ENCODE results near the gene DUS1L. TPM values are rescaled to one million over a fixed set of nuclear protein-coding genes. Genes with fewer than 3 reads are reported as not detected.
A peak's percentile ranks its signal among the peaks of the same experiment; 100 is the strongest.

The DUS1L gene
- polyA plus RNA-seq, 1 of the 3 experiments (the other 2 are of a cell fraction) = 163 TPM

- TF ChIP-seq, protein P1, sequence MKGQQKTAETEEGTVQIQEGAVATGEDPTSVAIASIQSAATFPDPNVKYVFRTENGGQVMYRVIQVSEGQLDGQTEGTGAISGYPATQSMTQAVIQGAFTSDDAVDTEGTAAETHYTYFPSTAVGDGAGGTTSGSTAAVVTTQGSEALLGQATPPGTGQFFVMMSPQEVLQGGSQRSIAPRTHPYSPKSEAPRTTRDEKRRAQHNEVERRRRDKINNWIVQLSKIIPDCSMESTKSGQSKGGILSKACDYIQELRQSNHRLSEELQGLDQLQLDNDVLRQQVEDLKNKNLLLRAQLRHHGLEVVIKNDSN (IDR thresholded peaks at IDR 0.05; ENCODE audit: borderline replicate concordance, low read depth) = no peak
- peak; percentile 12 for TF ChIP-seq CHD2 (IDR thresholded peaks at IDR 0.05; ENCODE audit: low read length, partially characterized antibody)
- no peak for TF ChIP-seq TAF1 (IDR thresholded peaks at IDR 0.05; ENCODE audit: borderline replicate concordance, low read depth, low read length)
- no peak for TF ChIP-seq MEF2A (IDR thresholded peaks at IDR 0.05; ENCODE audit: borderline replicate concordance, low read depth)
- TF ChIP-seq ELF1 (IDR thresholded peaks at IDR 0.05) = no peak
- TF ChIP-seq RCOR1 (IDR thresholded peaks at IDR 0.05; ENCODE audit: low read length) = no peak; the same call in 1 of the 2 replicates
- TF ChIP-seq NFIC (IDR thresholded peaks at IDR 0.05; ENCODE audit: borderline replicate concordance) = no peak
- no peak; the same call in 1 of the 2 replicates for TF ChIP-seq GATA2 (CRISPR knock-in tag; IDR thresholded peaks at IDR 0.05)
- peak; percentile 56 for TF ChIP-seq GABPA (IDR thresholded peaks at IDR 0.05; ENCODE audit: low read depth)
- no peak for TF ChIP-seq JUND (IDR thresholded peaks at IDR 0.05)
- TF ChIP-seq YY1 (IDR thresholded peaks at IDR 0.05; ENCODE audit: low read depth) = no peak
- TF ChIP-seq RXRA (IDR thresholded peaks at IDR 0.05; ENCODE audit: borderline replicate concordance, low read depth) = no peak
- peak; percentile 42; the same call in 1 of the 2 replicates for TF ChIP-seq SMC3 (IDR thresholded peaks at IDR 0.05; ENCODE audit: low read depth, low read length)
- TF ChIP-seq, protein P2, sequence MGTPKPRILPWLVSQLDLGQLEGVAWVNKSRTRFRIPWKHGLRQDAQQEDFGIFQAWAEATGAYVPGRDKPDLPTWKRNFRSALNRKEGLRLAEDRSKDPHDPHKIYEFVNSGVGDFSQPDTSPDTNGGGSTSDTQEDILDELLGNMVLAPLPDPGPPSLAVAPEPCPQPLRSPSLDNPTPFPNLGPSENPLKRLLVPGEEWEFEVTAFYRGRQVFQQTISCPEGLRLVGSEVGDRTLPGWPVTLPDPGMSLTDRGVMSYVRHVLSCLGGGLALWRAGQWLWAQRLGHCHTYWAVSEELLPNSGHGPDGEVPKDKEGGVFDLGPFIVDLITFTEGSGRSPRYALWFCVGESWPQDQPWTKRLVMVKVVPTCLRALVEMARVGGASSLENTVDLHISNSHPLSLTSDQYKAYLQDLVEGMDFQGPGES (IDR thresholded peaks at IDR 0.05; ENCODE audit: low read depth, low read length) = no peak
- no peak for TF ChIP-seq RFX5 (IDR thresholded peaks at IDR 0.05; ENCODE audit: low read length)
- no peak for TF ChIP-seq NRF1 (IDR thresholded peaks at IDR 0.05; ENCODE audit: low read depth, low read length)
These were observed 40.5 kb upstream of the DUS1L start (continued) for GRCh38 chr17:82105882-82106687.

DNA sequence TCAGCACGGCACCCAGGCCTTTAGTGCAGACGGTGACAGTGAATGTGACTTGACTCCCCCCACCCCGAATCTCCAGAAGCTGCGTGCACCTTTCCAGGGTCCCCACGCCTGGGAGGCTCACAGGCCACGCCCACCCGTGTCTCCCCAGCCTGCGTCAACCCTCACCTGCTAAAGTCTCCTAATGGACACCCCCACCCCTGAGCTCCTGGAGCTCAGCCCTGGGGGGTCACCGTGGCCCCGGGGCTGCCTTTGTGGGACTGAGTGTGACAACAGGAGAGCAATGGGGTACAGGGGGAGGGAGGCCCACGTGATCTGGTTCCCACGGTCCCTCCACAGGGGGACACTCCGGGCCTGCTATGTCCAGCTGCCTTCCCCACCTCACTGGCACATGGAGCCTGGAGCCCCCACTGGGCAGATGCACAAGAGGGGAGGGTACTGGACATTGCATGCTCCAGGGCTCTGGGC, 39.8 kb upstream of the DUS1L start:
- Histone ChIP-seq H3K4me3 (ENCODE audit: low read depth in 2 of 2, low read length in 1 of 2) (peak overlapping the region in 1 of 2 experiments; percentile 9; a peak in 1 of 4 replicates), H2AFZ (ENCODE audit: low read depth) (no peak overlapping the region), H3F3A (replicated peaks; ENCODE audit: insufficient read depth) (peaks cover 5% of the 10 kb centered on the region), H3K27me3 (ENCODE audit: insufficient read depth) (no peaks in the 10 kb centered on the region), H3K4me1 (ENCODE audit: control insufficient read depth in 1 of 2, insufficient read depth in 2 of 2, low read depth in 1 of 2, low read length in 1 of 2) (peaks cover 11 to 69% of the 10 kb centered on the region in 2 experiments; a peak in 3 of 4 replicates), H3K4me2 (no peak overlapping the region), H3K9me3 (no peaks in the 10 kb centered on the region), H3K36me3 (replicated peaks in 1 of 2; ENCODE audit: control insufficient read depth in 1 of 2, insufficient read depth in 2 of 2, low read length in 1 of 2) (peaks cover 2 to 7% of the 10 kb centered on the region in 2 experiments), H4K20me1 (ENCODE audit: insufficient read depth) (no peaks in the 10 kb centered on the region), H3K9ac (no peak overlapping the region), H3K79me2 (ENCODE audit: insufficient read depth) (no peaks in the 10 kb centered on the region), H3K27ac (ENCODE audit: low read depth in 2 of 2, low read length in 1 of 2) (peak overlapping the region in 1 of 2 experiments; percentile 93; a peak in 2 of 4 replicates), H3K9me2 (no peaks in the 10 kb centered on the region)
- TF ChIP-seq CHD2 (IDR thresholded peaks at IDR 0.05; ENCODE audit: low read length, partially characterized antibody) (no peak), MAX (IDR thresholded peaks at IDR 0.05; ENCODE audit: low read depth) (no peak), GABPA (IDR thresholded peaks at IDR 0.05; ENCODE audit: low read depth) (no peak), SIN3A (IDR thresholded peaks at IDR 0.05; ENCODE audit: borderline replicate concordance, low read depth, low read length) (no peak), GATA2 (CRISPR knock-in tag; IDR thresholded peaks at IDR 0.05) (no peak)
- DNase-seq = no peak
- POLR2A ChIA-PET = interaction anchor here (0.6 to 2.3 kb wide), 5 partner anchors 7 to 167 kb away, joined by 3 to 13 read pairs (median 3); partner anchors contain the start of gene FASN
- WGBS (ENCODE audit: low lambda C conversion rate) = 91% methylated on average over 13 of the region's 13 CpGs
- CTCF ChIA-PET = interaction anchor here (0.6 to 5.2 kb wide), 16 partner anchors 11 to 568 kb away, joined by 3 to 45 read pairs (median 8); partner anchors contain the start of gene RAC3
